Esophagus mucosa (tissue), 1 donor: Measurements from ENCODE around the gene DAPK2. TPM values are rescaled to one million over a fixed set of nuclear protein-coding genes. Genes with fewer than 3 reads are reported as not detected.

Source experiments
- ATAC-seq: fragments of 200-7000 bp; cut with Tn5 transposase; one replicate; pipeline ENCODE4 v1.9.1; 2020
- total RNA-seq: library from RNA; stranded (reverse); gene quantifications from one replicate; pipeline ENCODE4 v1.2.4, GENCODE V29; 2023
- donor health status: DM: yes; HTN: yes; CAD: no.

DAPK2 gene
- total RNA-seq, 1 donor from 2014 or later: 9.6 TPM

DNA sequence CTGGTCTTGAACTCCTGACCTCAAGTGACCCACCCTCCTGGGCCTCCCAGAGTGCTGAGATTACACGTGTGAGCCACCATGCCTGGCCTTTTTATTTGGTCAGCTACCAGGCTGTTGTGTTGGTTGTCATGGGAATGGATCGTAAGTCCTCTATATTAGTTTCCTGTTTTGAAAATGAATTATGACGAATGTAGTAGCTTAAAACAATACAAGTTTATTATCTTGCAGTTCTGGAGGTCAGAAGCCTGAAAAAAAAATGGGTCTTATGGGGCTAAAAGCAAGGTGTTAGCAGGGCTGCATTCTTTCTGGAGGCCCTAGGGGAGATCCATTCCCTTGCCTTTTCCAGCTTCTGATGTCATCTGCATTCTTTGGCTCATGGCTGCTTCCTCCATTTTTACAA, 187.4 kb downstream of the DAPK2 start:
- no peak for ATAC-seq

DNA sequence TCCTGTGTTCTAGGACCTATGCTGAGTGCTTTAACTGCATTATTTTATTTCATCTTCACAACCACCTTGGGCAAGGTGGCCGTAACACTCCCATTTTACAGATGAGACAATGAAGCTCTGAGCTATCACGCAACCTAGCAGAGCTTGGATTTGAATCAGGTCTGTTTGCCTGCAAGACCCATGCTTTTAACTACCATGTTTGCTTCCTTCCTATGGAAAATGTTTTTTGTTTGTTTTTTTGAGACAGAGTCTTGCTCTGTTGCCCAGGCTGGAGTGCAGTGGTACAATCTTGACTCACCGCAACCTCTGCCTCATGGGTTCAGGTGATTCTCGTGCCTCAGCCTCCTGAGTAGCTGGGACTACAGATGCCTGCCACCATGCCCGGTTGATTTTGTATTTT, 187.8 kb downstream of the DAPK2 start:
- ATAC-seq: no peak

DNA sequence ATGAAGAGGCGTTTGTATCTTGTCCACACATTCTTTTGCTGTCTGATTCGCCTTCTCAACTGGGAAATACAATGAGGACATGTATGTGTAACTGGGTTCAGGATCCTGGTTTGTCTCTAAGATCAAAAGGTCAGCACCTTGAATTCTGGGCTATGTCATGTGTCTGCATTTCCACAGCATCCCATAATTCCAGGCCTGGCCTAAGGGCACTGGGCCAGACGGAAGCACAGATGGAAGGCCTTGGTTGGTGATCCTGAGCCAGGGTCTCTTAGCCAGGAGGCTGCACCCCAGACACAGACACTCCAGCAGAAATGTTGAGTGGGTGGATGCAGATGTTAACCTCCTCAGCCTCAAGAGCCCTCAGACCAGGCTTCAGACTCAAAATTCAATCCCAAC, 188.8 kb downstream of the DAPK2 start:
- ATAC-seq: no peak

Other genes with a start within 250 kb of the DAPK2 start
- gene HERC1, start 212.5 kb downstream of the DAPK2 start, total RNA-seq: 41.5 TPM
- 25.6 TPM for gene CIAO2A, start 47.4 kb upstream of the DAPK2 start, total RNA-seq
- 76.6 TPM for gene SNX1, start 49.5 kb upstream of the DAPK2 start, total RNA-seq
- gene SNX22, start 105.2 kb upstream of the DAPK2 start, total RNA-seq: 0.28 TPM
- 260 TPM for gene PPIB, start 116.5 kb upstream of the DAPK2 start, total RNA-seq